Measurements from ENCODE around the gene CTNNBIP1.

CTNNBIP1 gene

DNA sequence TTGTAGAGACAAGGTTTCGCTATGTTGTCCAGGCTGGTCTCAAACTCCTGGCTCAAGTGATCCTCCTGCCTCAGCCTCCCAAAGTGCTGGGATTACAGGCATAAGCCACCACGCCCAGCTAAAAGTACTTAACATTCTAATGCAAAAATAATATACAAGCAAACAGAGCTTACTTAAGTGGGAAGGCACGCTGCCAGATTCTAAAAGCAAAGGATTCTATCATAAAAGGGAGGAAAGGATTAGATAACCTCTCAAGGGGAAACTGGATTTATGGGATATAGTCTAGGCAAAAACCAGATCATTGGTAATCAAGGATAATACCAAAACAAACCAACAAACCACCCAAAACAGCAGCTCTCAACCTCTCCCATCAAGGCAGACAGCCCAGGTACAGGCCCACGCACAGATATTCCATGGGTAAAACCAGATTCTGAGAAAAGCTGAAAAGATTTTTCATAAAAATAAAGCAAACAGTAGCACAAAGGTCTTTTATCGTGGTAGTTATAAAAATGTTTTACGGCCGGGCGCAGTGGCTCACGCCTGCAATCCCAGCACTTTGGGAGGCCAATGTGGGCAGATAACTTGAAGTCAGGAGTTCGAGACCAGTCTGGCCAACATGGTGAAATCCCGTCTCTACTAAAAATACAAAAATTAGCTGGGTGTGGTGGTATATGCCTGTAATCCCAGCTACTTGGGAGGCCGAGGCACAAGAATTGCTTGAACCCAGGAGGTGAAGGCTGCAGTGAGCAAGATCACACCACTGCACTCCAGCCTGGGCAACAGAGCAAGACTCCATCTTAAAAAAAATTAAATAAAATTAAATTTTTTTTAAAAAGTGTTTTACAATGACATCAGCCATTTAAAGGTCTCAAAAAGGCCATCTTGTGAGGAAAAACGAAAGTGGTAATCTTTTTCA is 106.8 kb downstream of the CTNNBIP1 start (continued):
- peak; percentile 77 for TF ChIP-seq ZNF18 (tag by site-specific recombination; IDR thresholded peaks at IDR 0.05)
- TF ChIP-seq ZNF629 (tag by site-specific recombination; IDR thresholded peaks at IDR 0.05): 0 out of 2 replicates have a peak, but pooled peaks have one; percentile 43
- TF ChIP-seq ZNF580 (tag by site-specific recombination; IDR thresholded peaks at IDR 0.05): peak; percentile 56
- TF ChIP-seq, protein P1, sequence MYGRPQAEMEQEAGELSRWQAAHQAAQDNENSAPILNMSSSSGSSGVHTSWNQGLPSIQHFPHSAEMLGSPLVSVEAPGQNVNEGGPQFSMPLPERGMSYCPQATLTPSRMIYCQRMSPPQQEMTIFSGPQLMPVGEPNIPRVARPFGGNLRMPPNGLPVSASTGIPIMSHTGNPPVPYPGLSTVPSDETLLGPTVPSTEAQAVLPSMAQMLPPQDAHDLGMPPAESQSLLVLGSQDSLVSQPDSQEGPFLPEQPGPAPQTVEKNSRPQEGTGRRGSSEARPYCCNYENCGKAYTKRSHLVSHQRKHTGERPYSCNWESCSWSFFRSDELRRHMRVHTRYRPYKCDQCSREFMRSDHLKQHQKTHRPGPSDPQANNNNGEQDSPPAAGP (tag by site-specific recombination; IDR thresholded peaks at IDR 0.05): peak; percentile 99
- peak; percentile 55 for TF ChIP-seq SP7 (tag by site-specific recombination; IDR thresholded peaks at IDR 0.05)
- TF ChIP-seq, protein P2, sequence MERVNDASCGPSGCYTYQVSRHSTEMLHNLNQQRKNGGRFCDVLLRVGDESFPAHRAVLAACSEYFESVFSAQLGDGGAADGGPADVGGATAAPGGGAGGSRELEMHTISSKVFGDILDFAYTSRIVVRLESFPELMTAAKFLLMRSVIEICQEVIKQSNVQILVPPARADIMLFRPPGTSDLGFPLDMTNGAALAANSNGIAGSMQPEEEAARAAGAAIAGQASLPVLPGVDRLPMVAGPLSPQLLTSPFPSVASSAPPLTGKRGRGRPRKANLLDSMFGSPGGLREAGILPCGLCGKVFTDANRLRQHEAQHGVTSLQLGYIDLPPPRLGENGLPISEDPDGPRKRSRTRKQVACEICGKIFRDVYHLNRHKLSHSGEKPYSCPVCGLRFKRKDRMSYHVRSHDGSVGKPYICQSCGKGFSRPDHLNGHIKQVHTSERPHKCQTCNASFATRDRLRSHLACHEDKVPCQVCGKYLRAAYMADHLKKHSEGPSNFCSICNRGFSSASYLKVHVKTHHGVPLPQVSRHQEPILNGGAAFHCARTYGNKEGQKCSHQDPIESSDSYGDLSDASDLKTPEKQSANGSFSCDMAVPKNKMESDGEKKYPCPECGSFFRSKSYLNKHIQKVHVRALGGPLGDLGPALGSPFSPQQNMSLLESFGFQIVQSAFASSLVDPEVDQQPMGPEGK (tag by site-specific recombination; IDR thresholded peaks at IDR 0.05): peak; percentile 51; the same call in 1 of the 2 replicates
- peak; percentile 42 for TF ChIP-seq ZNF2 (tag by site-specific recombination; IDR thresholded peaks at IDR 0.05)
- TF ChIP-seq ZBTB17 (tag by site-specific recombination; IDR thresholded peaks at IDR 0.05): peak; percentile 58
- TF ChIP-seq KLF1 (tag by site-specific recombination; IDR thresholded peaks at IDR 0.05): peak; percentile 98
- TF ChIP-seq WT1 (tag by site-specific recombination; IDR thresholded peaks at IDR 0.05): peak; percentile 100
- peak; percentile 45; the same call in 1 of the 2 replicates for TF ChIP-seq GLI2 (tag by site-specific recombination; IDR thresholded peaks at IDR 0.05; ENCODE audit: borderline replicate concordance, low read depth)
- peak; percentile 80; the same call in 1 of the 2 replicates for TF ChIP-seq TCF7L2 (IDR thresholded peaks at IDR 0.05; ENCODE audit: borderline replicate concordance, low read depth, low read length)
- TF ChIP-seq ZNF24 (tag by site-specific recombination; IDR thresholded peaks at IDR 0.05): 0 out of 2 replicates have a peak, but pooled peaks have one; percentile 43
- TF ChIP-seq, protein P3, sequence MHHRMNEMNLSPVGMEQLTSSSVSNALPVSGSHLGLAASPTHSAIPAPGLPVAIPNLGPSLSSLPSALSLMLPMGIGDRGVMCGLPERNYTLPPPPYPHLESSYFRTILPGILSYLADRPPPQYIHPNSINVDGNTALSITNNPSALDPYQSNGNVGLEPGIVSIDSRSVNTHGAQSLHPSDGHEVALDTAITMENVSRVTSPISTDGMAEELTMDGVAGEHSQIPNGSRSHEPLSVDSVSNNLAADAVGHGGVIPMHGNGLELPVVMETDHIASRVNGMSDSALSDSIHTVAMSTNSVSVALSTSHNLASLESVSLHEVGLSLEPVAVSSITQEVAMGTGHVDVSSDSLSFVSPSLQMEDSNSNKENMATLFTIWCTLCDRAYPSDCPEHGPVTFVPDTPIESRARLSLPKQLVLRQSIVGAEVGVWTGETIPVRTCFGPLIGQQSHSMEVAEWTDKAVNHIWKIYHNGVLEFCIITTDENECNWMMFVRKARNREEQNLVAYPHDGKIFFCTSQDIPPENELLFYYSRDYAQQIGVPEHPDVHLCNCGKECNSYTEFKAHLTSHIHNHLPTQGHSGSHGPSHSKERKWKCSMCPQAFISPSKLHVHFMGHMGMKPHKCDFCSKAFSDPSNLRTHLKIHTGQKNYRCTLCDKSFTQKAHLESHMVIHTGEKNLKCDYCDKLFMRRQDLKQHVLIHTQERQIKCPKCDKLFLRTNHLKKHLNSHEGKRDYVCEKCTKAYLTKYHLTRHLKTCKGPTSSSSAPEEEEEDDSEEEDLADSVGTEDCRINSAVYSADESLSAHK (tag by site-specific recombination; IDR thresholded peaks at IDR 0.05): peak; percentile 83
- TF ChIP-seq KLF8 (tag by site-specific recombination; IDR thresholded peaks at IDR 0.05): peak; percentile 45; the same call in 1 of the 2 replicates
- TF ChIP-seq, protein P4, sequence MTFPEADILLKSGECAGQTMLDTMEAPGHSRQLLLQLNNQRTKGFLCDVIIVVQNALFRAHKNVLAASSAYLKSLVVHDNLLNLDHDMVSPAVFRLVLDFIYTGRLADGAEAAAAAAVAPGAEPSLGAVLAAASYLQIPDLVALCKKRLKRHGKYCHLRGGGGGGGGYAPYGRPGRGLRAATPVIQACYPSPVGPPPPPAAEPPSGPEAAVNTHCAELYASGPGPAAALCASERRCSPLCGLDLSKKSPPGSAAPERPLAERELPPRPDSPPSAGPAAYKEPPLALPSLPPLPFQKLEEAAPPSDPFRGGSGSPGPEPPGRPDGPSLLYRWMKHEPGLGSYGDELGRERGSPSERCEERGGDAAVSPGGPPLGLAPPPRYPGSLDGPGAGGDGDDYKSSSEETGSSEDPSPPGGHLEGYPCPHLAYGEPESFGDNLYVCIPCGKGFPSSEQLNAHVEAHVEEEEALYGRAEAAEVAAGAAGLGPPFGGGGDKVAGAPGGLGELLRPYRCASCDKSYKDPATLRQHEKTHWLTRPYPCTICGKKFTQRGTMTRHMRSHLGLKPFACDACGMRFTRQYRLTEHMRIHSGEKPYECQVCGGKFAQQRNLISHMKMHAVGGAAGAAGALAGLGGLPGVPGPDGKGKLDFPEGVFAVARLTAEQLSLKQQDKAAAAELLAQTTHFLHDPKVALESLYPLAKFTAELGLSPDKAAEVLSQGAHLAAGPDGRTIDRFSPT (tag by site-specific recombination; IDR thresholded peaks at IDR 0.05): peak; percentile 76
- TF ChIP-seq ZNF843 (tag by site-specific recombination; IDR thresholded peaks at IDR 0.05): peak; percentile 96
- peak; percentile 53; the same call in 1 of the 2 replicates for TF ChIP-seq IKZF3 (tag by site-specific recombination; IDR thresholded peaks at IDR 0.05)
- TF ChIP-seq ZNF423 (tag by site-specific recombination; IDR thresholded peaks at IDR 0.05): peak; percentile 52; the same call in 1 of the 2 replicates
- peak; percentile 37 for TF ChIP-seq ZBTB8A (tag by site-specific recombination; IDR thresholded peaks at IDR 0.05)
- TF ChIP-seq, protein P5, sequence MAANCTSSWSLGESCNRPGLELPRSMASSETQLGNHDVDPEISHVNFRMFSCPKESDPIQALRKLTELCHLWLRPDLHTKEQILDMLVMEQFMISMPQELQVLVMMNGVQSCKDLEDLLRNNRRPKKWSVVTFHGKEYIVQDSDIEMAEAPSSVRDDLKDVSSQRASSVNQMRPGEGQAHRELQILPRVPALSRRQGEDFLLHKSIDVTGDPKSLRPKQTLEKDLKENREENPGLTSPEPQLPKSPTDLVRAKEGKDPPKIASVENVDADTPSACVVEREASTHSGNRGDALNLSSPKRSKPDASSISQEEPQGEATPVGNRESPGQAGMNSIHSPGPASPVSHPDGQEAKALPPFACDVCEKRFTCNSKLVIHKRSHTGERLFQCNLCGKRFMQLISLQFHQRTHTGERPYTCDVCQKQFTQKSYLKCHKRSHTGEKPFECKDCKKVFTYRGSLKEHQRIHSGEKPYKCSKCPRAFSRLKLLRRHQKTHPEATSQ (tag by site-specific recombination; IDR thresholded peaks at IDR 0.05): peak; percentile 64; the same call in 1 of the 2 replicates
- peak; percentile 75; the same call in 1 of the 2 replicates for TF ChIP-seq KLF9 (tag by site-specific recombination; IDR thresholded peaks at IDR 0.05; ENCODE audit: low read depth)
- peak; percentile 85; the same call in 1 of the 2 replicates for TF ChIP-seq BCL11B (tag by site-specific recombination; IDR thresholded peaks at IDR 0.05; ENCODE audit: low read depth)
- TF ChIP-seq, protein P6, sequence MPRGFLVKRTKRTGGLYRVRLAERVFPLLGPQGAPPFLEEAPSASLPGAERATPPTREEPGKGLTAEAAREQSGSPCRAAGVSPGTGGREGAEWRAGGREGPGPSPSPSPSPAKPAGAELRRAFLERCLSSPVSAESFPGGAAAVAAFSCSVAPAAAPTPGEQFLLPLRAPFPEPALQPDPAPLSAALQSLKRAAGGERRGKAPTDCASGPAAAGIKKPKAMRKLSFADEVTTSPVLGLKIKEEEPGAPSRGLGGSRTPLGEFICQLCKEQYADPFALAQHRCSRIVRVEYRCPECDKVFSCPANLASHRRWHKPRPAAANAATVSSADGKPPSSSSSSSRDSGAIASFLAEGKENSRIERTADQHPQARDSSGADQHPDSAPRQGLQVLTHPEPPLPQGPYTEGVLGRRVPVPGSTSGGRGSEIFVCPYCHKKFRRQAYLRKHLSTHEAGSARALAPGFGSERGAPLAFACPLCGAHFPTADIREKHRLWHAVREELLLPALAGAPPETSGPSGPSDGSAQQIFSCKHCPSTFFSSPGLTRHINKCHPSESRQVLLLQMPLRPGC (tag by site-specific recombination; IDR thresholded peaks at IDR 0.05): peak; percentile 90
- peak; percentile 85 for TF ChIP-seq GFI1B (tag by site-specific recombination; IDR thresholded peaks at IDR 0.05)

Data from HEK293 (cell line).